Measurements from ENCODE around the gene CFAP57. TPM values are rescaled to one million over a fixed set of nuclear protein-coding genes. Genes with fewer than 3 reads are reported as not detected.

CFAP57 gene
- total and polyA plus RNA-seq, 8 donors, result 0.73 to 5.8 (median 3.5) TPM

- Histone ChIP-seq H3K27ac (no peak overlapping the region), H3K36me3 (no peaks in the 10 kb centered on the region), H3K27me3 (no peaks in the 10 kb centered on the region), H3K4me1 (peaks cover 9 to 11% of the 10 kb centered on the region in 2 donors), H3K9me3 (no peaks in the 10 kb centered on the region), H3K4me3 (no peak overlapping the region)
- no peak for ATAC-seq
- TF ChIP-seq, protein P1, sequence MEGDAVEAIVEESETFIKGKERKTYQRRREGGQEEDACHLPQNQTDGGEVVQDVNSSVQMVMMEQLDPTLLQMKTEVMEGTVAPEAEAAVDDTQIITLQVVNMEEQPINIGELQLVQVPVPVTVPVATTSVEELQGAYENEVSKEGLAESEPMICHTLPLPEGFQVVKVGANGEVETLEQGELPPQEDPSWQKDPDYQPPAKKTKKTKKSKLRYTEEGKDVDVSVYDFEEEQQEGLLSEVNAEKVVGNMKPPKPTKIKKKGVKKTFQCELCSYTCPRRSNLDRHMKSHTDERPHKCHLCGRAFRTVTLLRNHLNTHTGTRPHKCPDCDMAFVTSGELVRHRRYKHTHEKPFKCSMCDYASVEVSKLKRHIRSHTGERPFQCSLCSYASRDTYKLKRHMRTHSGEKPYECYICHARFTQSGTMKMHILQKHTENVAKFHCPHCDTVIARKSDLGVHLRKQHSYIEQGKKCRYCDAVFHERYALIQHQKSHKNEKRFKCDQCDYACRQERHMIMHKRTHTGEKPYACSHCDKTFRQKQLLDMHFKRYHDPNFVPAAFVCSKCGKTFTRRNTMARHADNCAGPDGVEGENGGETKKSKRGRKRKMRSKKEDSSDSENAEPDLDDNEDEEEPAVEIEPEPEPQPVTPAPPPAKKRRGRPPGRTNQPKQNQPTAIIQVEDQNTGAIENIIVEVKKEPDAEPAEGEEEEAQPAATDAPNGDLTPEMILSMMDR (IDR thresholded peaks at IDR 0.05), result no peak
- intact Hi-C loops (cut with DNase I), result loop anchor here (10.0 kb wide), 2 partner anchors 151 to 181 kb away; partner anchors contain the start of genes MED8 (in 1 of the 2) and SZT2 (in 1 of the 2)
- DNase-seq, result no peak
These were observed 61.5 kb downstream of the CFAP57 start for GRCh38 chr1:43233631-43234030.

GRCh38 chr1:43234267-43234666 lies 62.1 kb downstream of the CFAP57 start:
- H3K9me3 ChIP-seq, result no peaks in the 10 kb centered on the region
- H3K27me3 ChIP-seq, result no peaks in the 10 kb centered on the region
- DNase-seq (no peak), ATAC-seq (no peak)
- H3K27ac ChIP-seq, result no peak overlapping the region
- no peaks in the 10 kb centered on the region for H3K36me3 ChIP-seq
- intact Hi-C loops (cut with DNase I), result loop anchor here (10.0 kb wide), 2 partner anchors 151 to 181 kb away; partner anchors contain the start of genes MED8 (in 1 of the 2) and SZT2 (in 1 of the 2)
- TF ChIP-seq, protein P1 (IDR thresholded peaks at IDR 0.05), result no peak
- H3K4me3 ChIP-seq, result no peak overlapping the region
- peaks cover 9 to 16% of the 10 kb centered on the region in 2 donors for H3K4me1 ChIP-seq

DNA sequence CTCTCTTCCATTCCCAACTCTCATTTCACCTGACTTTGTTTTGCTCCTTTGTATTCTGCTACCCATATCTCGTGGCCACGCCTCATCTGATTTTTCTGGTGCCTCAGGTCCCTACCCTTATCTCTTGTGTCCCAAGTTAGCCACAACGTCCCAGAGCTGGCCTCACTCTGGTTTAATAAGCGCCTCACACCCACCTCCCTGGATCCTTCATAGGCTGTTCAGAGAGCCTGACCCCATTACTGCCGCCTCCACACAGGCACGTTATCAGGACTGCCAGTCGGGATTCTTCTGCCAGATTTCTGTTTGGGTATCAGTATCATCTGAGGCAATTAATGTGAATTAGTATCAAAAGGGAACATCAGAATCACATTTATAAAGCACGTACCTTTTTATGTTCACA lies 62.9 kb downstream of the CFAP57 start:
- intact Hi-C loops (cut with DNase I), result loop anchor here (10.0 kb wide), 2 partner anchors 150 to 180 kb away; partner anchors contain the start of genes MED8 (in 1 of the 2) and SZT2 (in 1 of the 2)

GRCh38 chr1:43235451-43236121 lies 63.5 kb downstream of the CFAP57 start:
- no peak for DNase-seq
- Histone ChIP-seq H3K27ac (no peak overlapping the region), H3K9me3 (no peaks in the 10 kb centered on the region), H3K4me1 (peaks cover 3 to 16% of the 10 kb centered on the region in 2 donors), H3K4me3 (no peak overlapping the region), H3K36me3 (no peaks in the 10 kb centered on the region), H3K27me3 (no peaks in the 10 kb centered on the region)
- peak; percentile 28 for ATAC-seq
- TF ChIP-seq, protein P1 (IDR thresholded peaks at IDR 0.05), result no peak
- intact Hi-C loops (cut with DNase I), result loop anchor here (10.0 kb wide), 2 partner anchors 149 to 179 kb away; partner anchors contain the start of genes MED8 (in 1 of the 2) and SZT2 (in 1 of the 2)

More for the DNA sequence above, 62.9 kb downstream of the CFAP57 start:
- no peak overlapping the region for H3K27ac ChIP-seq
- TF ChIP-seq, protein P1 (IDR thresholded peaks at IDR 0.05), result no peak
- DNase-seq, result no peak
- H3K4me1 ChIP-seq, result peaks cover 3 to 16% of the 10 kb centered on the region in 2 donors
- no peaks in the 10 kb centered on the region for H3K27me3 ChIP-seq
- H3K36me3 ChIP-seq, result no peaks in the 10 kb centered on the region
- H3K9me3 ChIP-seq, result no peaks in the 10 kb centered on the region
- ATAC-seq, result no peak
- H3K4me3 ChIP-seq, result no peak overlapping the region

GRCh38 chr1:43237121-43237520 lies 65.0 kb downstream of the CFAP57 start:
- H3K36me3 ChIP-seq, result no peaks in the 10 kb centered on the region
- H3K27ac ChIP-seq, result no peak overlapping the region
- H3K4me1 ChIP-seq, result peaks cover 3 to 16% of the 10 kb centered on the region in 2 donors
- TF ChIP-seq, protein P1 (IDR thresholded peaks at IDR 0.05), result no peak
- DNase-seq (no peak), ATAC-seq (no peak)
- H3K27me3 ChIP-seq, result no peaks in the 10 kb centered on the region
- no peaks in the 10 kb centered on the region for H3K9me3 ChIP-seq
- intact Hi-C loops (cut with DNase I), result loop anchor here (10.0 kb wide), 2 partner anchors 148 to 178 kb away; partner anchors contain the start of genes MED8 (in 1 of the 2) and SZT2 (in 1 of the 2)
- no peak overlapping the region for H3K4me3 ChIP-seq
